HepG2 (cell line): ENCODE results near the gene YPEL3. TPM values are rescaled to one million over a fixed set of nuclear protein-coding genes. Genes with fewer than 3 reads are reported as not detected.
A peak's percentile ranks its signal among the peaks of the same experiment; 100 is the strongest.

ENCODE experiments used
- EEA1 ChIP-seq: sonication (generic); formaldehyde crosslinking; IDR thresholded peaks from 2 replicates; pipeline ENCODE4 v1.5.1; 2020; ENCODE audit warnings: mild to moderate bottlenecking, missing genetic modification reagents, borderline replicate concordance
- EED ChIP-seq: sonication (generic); formaldehyde crosslinking; IDR thresholded peaks from 2 replicates; pipeline ENCODE4 v1.5.0; 2020; ENCODE audit warnings: mild to moderate bottlenecking, missing genetic modification reagents
- KDM1A ChIP-seq: IDR thresholded peaks from 2 replicates; pipeline ENCODE4 v1.6.1; 2016; ENCODE audit warnings: missing compliant biosample characterization
- MIER2 ChIP-seq: IDR thresholded peaks from 2 replicates; pipeline ENCODE4 v1.6.1; 2016; ENCODE audit warnings: missing biosample characterization, missing genetic modification reagents
- PATZ1 ChIP-seq: sonication (generic); formaldehyde crosslinking; IDR thresholded peaks from 2 replicates; pipeline ENCODE4 v1.4.0; 2020; ENCODE audit warnings: missing genetic modification reagents
- RNF219 ChIP-seq: sonication (generic); formaldehyde crosslinking; IDR thresholded peaks from 2 replicates; pipeline ENCODE4 v1.5.0; 2020; ENCODE audit warnings: mild to moderate bottlenecking, missing genetic modification reagents
- STAT6 ChIP-seq: sonication (generic); formaldehyde crosslinking; IDR thresholded peaks from 2 replicates; pipeline ENCODE4 v1.4.0; 2020; ENCODE audit warnings: missing genetic modification reagents, mild to moderate bottlenecking, borderline replicate concordance
- TSC22D2 ChIP-seq: sonication (generic); formaldehyde crosslinking; IDR thresholded peaks from 2 replicates; pipeline ENCODE4 v1.5.1; 2020; ENCODE audit warnings: missing genetic modification reagents, mild to moderate bottlenecking, borderline replicate concordance
- ZNF235 ChIP-seq: sonication (generic); formaldehyde crosslinking; IDR thresholded peaks from 2 replicates; pipeline ENCODE4 v1.8.1; 2023; ENCODE audit warnings: mild to moderate bottlenecking, missing genetic modification reagents, borderline replicate concordance
- polyA plus RNA-seq, 8 experiments: library from polyadenylated mRNA; depleted of rRNA in 3 of 8; stranded (reverse) in 7 of 8; unstranded in 1 of 8; fragments of >200 nt; fragmentation: Illumina TruSeq in 4 of 8; extraction: Trizol in 4 of 8; gene quantifications; 2 replicates each; pipeline versions ENCODE4 v1.2.1 to v1.2.3, GENCODE V29; 2011 to 2016; ENCODE audit warnings: low read depth in 4 of 8, missing spikeins in 1 of 8, mixed read lengths in 1 of 8; ENCODE audit not compliant: insufficient read depth in 1 of 8
- total RNA-seq, 5 experiments: library from RNA; depleted of rRNA; stranded (reverse); fragments of >200 nt; fragmentation: Illumina TruSeq; extraction: Trizol; gene quantifications; 2 replicates each; pipeline ENCODE4 v1.2.3, GENCODE V29; 2016; ENCODE audit warnings: low read depth in 1 of 5
- TF ChIP-seq, protein P1 (sequence below): sonication (generic); formaldehyde crosslinking; IDR thresholded peaks from 2 replicates; pipeline ENCODE4 v1.4.0; 2020; ENCODE audit warnings: missing genetic modification reagents
- TF ChIP-seq, protein P2 (sequence below): sonication (generic); formaldehyde crosslinking; IDR thresholded peaks from 2 replicates; pipeline ENCODE4 v1.4.0; 2020; ENCODE audit warnings: missing genetic modification reagents, borderline replicate concordance

Gene YPEL3
- total and polyA plus RNA-seq, 2 of the 13 experiments (the other 11 are each of a cell fraction or from before 2014, with no cell fraction given), result 5.4 to 47.0 TPM

DNA sequence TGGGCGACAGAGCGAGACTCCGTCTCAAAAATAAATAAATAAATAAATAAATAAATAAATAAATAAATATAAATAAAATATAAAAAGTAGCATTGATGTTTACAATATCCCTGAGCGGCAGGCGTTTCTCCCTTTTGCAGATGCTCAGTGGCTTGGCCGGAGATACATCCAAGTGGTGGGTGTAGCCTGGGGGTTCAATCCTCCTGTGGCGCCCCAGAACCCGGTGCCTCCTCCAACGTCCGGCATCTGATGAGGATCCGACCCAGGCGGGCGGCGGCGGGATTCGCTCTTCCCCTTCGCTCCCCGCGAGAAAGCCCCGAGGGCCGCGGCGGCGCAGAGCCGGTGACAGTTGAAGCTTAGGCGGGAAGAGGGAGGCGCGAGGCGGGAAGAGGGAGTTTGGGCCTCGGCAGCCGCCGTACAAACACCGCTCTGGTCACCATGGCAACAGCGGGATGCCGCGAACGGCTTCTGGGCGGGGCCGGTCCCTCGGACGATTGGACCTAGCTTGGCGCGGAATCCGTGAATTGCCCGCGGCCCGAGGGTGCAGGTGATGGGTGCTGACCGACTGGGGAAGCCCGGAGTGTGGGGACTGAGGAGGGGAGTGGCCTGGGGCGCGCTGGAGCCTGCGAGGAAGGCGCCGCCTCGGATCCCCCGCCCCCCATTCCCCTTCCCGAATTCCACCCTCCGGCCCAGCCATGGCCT lies 43.2 kb downstream of the YPEL3 start (continued):
- TF ChIP-seq KDM1A (CRISPR knock-in tag) (peak; percentile 60; the same call in 1 of the 2 replicates), ZNF235 (CRISPR knock-in tag) (no peak; the same call in 1 of the 2 replicates), MIER2 (CRISPR knock-in tag) (peak; percentile 87), EED (peak; percentile 91; the same call in 1 of the 2 replicates), STAT6 (CRISPR knock-in tag) (no peak), EEA1 (CRISPR knock-in tag) (peak; percentile 83), PATZ1 (CRISPR knock-in tag) (peak; percentile 71), RNF219 (peak; percentile 66; the same call in 1 of the 2 replicates), TSC22D2 (CRISPR knock-in tag) (peak; percentile 92; the same call in 1 of the 2 replicates)
- TF ChIP-seq, protein P1, sequence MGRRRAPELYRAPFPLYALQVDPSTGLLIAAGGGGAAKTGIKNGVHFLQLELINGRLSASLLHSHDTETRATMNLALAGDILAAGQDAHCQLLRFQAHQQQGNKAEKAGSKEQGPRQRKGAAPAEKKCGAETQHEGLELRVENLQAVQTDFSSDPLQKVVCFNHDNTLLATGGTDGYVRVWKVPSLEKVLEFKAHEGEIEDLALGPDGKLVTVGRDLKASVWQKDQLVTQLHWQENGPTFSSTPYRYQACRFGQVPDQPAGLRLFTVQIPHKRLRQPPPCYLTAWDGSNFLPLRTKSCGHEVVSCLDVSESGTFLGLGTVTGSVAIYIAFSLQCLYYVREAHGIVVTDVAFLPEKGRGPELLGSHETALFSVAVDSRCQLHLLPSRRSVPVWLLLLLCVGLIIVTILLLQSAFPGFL, result no peak; the same call in 1 of the 2 replicates
- TF ChIP-seq, protein P2, sequence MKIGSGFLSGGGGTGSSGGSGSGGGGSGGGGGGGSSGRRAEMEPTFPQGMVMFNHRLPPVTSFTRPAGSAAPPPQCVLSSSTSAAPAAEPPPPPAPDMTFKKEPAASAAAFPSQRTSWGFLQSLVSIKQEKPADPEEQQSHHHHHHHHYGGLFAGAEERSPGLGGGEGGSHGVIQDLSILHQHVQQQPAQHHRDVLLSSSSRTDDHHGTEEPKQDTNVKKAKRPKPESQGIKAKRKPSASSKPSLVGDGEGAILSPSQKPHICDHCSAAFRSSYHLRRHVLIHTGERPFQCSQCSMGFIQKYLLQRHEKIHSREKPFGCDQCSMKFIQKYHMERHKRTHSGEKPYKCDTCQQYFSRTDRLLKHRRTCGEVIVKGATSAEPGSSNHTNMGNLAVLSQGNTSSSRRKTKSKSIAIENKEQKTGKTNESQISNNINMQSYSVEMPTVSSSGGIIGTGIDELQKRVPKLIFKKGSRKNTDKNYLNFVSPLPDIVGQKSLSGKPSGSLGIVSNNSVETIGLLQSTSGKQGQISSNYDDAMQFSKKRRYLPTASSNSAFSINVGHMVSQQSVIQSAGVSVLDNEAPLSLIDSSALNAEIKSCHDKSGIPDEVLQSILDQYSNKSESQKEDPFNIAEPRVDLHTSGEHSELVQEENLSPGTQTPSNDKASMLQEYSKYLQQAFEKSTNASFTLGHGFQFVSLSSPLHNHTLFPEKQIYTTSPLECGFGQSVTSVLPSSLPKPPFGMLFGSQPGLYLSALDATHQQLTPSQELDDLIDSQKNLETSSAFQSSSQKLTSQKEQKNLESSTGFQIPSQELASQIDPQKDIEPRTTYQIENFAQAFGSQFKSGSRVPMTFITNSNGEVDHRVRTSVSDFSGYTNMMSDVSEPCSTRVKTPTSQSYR (CRISPR knock-in tag), result peak; percentile 53; the same call in 1 of the 2 replicates
